A673 (cell line): ENCODE data around the gene ASIC3.
A peak's percentile ranks its signal among the peaks of the same experiment; 100 is the strongest.

ENCODE experiments used
- EZH2 ChIP-seq: fragments of 200-600 bp; sonication (generic); IDR thresholded peaks from 2 replicates; pipeline ENCODE4 v1.6.1; 2017; ENCODE audit warnings: borderline replicate concordance, low read depth, mild to moderate bottlenecking, mixed read lengths, antibody characterized with exemption, low read length; ENCODE audit not compliant: poor library complexity, severe bottlenecking
- TF ChIP-seq, protein P1 (sequence below): fragments of 300-800, 200-600 bp; sonication (generic); conservative IDR thresholded peaks from 2 replicates; pipeline ENCODE4 v1.5.1; 2017; ENCODE audit warnings: low read depth, mild to moderate bottlenecking, antibody characterized with exemption, low read length, moderate library complexity, mixed read lengths

DNA sequence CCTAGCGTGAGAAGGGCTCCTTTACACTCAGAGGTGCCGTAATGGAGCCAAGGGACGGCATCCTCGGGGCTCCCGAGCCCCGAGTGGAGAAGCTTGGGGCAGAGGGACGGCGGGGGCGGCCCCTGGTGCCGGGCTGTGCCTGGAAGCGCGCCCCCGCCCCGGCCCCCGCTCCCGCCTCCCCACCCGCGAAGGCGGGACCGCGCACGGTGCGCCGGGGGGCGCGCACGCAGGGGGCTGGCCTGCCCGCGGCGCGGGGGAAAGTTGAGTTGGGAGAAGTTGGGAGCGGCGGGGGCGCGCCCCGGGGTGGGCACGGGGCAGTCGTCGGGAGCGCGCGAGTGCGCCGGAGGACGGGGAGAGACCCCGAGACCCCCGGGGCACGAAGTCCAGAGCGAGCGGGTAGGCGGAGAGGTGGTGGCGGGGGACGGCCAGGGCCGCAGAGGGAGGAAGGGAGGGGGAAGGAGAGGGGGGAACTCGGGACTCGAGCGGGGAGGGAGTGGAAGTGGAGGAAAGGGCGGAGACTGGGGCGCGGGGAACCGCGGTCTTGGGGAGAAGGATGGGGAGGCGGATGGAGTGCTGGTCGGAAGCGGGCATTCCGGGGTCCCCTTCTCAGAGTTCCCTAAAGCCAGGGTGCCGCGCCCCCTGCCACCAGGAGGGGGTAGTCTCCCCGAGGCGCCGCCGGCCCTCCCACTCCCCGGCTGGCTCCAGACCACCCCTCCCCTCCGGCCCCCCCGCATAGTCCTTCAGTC lies 11.2 kb downstream of the ASIC3 start, which contains the start of gene SLC4A2:
- TF ChIP-seq, protein P1, sequence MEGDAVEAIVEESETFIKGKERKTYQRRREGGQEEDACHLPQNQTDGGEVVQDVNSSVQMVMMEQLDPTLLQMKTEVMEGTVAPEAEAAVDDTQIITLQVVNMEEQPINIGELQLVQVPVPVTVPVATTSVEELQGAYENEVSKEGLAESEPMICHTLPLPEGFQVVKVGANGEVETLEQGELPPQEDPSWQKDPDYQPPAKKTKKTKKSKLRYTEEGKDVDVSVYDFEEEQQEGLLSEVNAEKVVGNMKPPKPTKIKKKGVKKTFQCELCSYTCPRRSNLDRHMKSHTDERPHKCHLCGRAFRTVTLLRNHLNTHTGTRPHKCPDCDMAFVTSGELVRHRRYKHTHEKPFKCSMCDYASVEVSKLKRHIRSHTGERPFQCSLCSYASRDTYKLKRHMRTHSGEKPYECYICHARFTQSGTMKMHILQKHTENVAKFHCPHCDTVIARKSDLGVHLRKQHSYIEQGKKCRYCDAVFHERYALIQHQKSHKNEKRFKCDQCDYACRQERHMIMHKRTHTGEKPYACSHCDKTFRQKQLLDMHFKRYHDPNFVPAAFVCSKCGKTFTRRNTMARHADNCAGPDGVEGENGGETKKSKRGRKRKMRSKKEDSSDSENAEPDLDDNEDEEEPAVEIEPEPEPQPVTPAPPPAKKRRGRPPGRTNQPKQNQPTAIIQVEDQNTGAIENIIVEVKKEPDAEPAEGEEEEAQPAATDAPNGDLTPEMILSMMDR, result peak; percentile 58
- no peak for TF ChIP-seq EZH2
